Prostate gland (tissue), 2 donors: ENCODE results near the gene CRYBA2. TPM values are rescaled to one million over a fixed set of nuclear protein-coding genes. Genes with fewer than 3 reads are reported as not detected.
A peak's percentile ranks its signal among the peaks of the same experiment; 100 is the strongest.

Source experiments
- DNase-seq: peaks from one replicate; pipeline ENCODE4 v3.0.0-alpha.2; 2019; ENCODE audit warnings: low spot score
- H3K27ac ChIP-seq, 2 donors: fragments of 200-600 bp; sonication (generic); 2 replicates each; pipeline ENCODE4 v1.5.1; 2017 to 2019
- H3K27me3 ChIP-seq: fragments of 200-600 bp; sonication (generic); replicated peaks from 2 replicates; pipeline ENCODE4 v1.5.1; 2019; ENCODE audit not compliant: insufficient read depth
- H3K36me3 ChIP-seq, 2 donors: fragments of 200-600 bp; sonication (generic); 1 replicate in 1 of 2; 2 replicates in 1 of 2; pipeline versions ENCODE4 v1.5.1 to v1.8.1; 2017 to 2019
- H3K4me1 ChIP-seq: fragments of 200-600 bp; sonication (generic); replicated peaks from 2 replicates; pipeline ENCODE4 v1.5.1; 2019
- H3K4me3 ChIP-seq, 2 donors: fragments of 200-600 bp; sonication (generic); 2 replicates each; pipeline ENCODE4 v1.5.1; 2017 to 2019
- H3K9me3 ChIP-seq: fragments of 200-600 bp; sonication (generic); 2 replicates; pipeline ENCODE4 v1.5.1; 2017
- CTCF ChIP-seq, 4 experiments: fragments of 200-600 bp in 2 of 4; fragments of 450-650 bp in 2 of 4; sonication (generic) in 2 of 4; IDR thresholded peaks; 1 replicate in 3 of 4; 2 replicates in 1 of 4; pipeline ENCODE4 v1.5.1; 2016 to 2019; ENCODE audit warnings: antibody characterized with exemption in 4 of 4, mild to moderate bottlenecking in 2 of 4, moderate library complexity in 2 of 4
- POLR2A ChIP-seq: fragments of 450-650 bp; IDR thresholded peaks from one replicate; pipeline ENCODE4 v1.6.1; 2016; ENCODE audit warnings: antibody characterized with exemption, mild to moderate bottlenecking
- POLR2AphosphoS5 ChIP-seq: sonication (generic); formaldehyde crosslinking; IDR thresholded peaks from one replicate; pipeline ENCODE4 v1.6.1; 2017; ENCODE audit warnings: antibody characterized with exemption
- WGBS: methylation state at CpG from one replicate; pipeline ENCODE4 v1.1.5; 2018; 5-methylcytosine and 5-hydroxymethylcytosine counted together
- intact Hi-C: fragments of 100-400 bp; cut with DNase I; formaldehyde crosslinking; loops from one replicate; pipeline ENCODE4 v1.14.2; 2022
- total RNA-seq, 2 donors: library from RNA; depleted of rRNA; stranded (reverse); fragments of >200 nt; gene quantifications; one replicate each; pipeline ENCODE4 v1.1.0, GENCODE V29; 2016

CRYBA2 gene
- total RNA-seq, 2 donors from 2014 or later = 3.0 TPM; not detected in 1

- H3K36me3 ChIP-seq = no peaks in the 10 kb centered on the region
- peaks cover 15% of the 10 kb centered on the region for H3K4me1 ChIP-seq
- no peaks in the 10 kb centered on the region for H3K27me3 ChIP-seq
- no peak overlapping the region for H3K4me3 ChIP-seq
- DNase-seq = no peak
- no peaks in the 10 kb centered on the region for H3K9me3 ChIP-seq
- intact Hi-C loops = no loop called here
- TF ChIP-seq POLR2AphosphoS5 (no peak), CTCF (IDR thresholded peaks at IDR 0.05) (no peak), POLR2A (no peak)
- H3K27ac ChIP-seq = peak overlapping the region; percentile 93 to 95
- WGBS = 36% methylated on average over 9 of the region's 9 CpGs
These were observed 6.8 kb upstream of the CRYBA2 start for GRCh38 chr2:218999881-219000568.

GRCh38 chr2:218999021-218999880 is 6.0 kb upstream of the CRYBA2 start:
- peaks cover 15% of the 10 kb centered on the region for H3K4me1 ChIP-seq
- H3K27me3 ChIP-seq = no peaks in the 10 kb centered on the region
- no peak overlapping the region for H3K4me3 ChIP-seq
- H3K9me3 ChIP-seq = no peaks in the 10 kb centered on the region
- no peaks in the 10 kb centered on the region for H3K36me3 ChIP-seq
- TF ChIP-seq POLR2A = no peak
- TF ChIP-seq POLR2AphosphoS5 = no peak
- no peak for TF ChIP-seq CTCF (IDR thresholded peaks at IDR 0.05)
- H3K27ac ChIP-seq = peak overlapping the region; percentile 93 to 95
- 61% methylated on average over 10 of the region's 10 CpGs for WGBS
- intact Hi-C loops = no loop called here
- no peak for DNase-seq

GRCh38 chr2:218998414-218999002 is 5.3 kb upstream of the CRYBA2 start:
- H3K4me3 ChIP-seq = no peak overlapping the region
- intact Hi-C loops = no loop called here
- no peak for DNase-seq
- WGBS = 67% methylated on average over 12 of the region's 12 CpGs
- no peaks in the 10 kb centered on the region for H3K9me3 ChIP-seq
- no peak for TF ChIP-seq POLR2A
- no peak for TF ChIP-seq POLR2AphosphoS5
- TF ChIP-seq CTCF (IDR thresholded peaks at IDR 0.05) = no peak
- H3K27ac ChIP-seq = peak overlapping the region in 1 of 2 donors; percentile 8
- H3K4me1 ChIP-seq = peaks cover 23% of the 10 kb centered on the region
- H3K36me3 ChIP-seq = no peaks in the 10 kb centered on the region
- no peaks in the 10 kb centered on the region for H3K27me3 ChIP-seq

DNA sequence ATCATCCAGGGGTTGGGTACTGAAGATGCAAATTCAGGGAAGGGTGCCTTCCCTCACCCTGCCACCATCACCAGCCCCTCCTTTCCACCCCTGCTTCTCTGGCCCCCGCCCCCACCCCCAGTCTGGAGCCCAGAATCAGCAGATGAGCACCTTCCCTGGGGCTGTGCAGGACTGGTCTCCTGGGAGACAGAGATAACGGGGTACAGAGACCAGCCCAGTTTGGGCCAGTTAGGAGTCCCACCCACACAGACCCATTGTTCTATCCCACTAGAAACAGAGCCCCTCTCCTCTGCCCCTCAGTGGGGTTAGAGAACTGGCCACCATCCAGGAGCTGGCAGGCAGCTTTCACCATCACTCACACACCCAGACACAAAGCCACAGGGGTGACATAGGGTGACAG is 4.5 kb upstream of the CRYBA2 start:
- peaks cover 27% of the 10 kb centered on the region for H3K4me1 ChIP-seq
- no peaks in the 10 kb centered on the region for H3K9me3 ChIP-seq
- intact Hi-C loops = no loop called here
- H3K27me3 ChIP-seq = no peaks in the 10 kb centered on the region
- TF ChIP-seq POLR2A (no peak), CTCF (IDR thresholded peaks at IDR 0.05) (no peak), POLR2AphosphoS5 (no peak)
- no peaks in the 10 kb centered on the region for H3K36me3 ChIP-seq
- H3K4me3 ChIP-seq = no peak overlapping the region
- DNase-seq = no peak
- WGBS = 63% methylated on average over 2 of the region's 2 CpGs
- H3K27ac ChIP-seq = peak overlapping the region; percentile 89 to 92
